HUES64 (cell line): Measurements from ENCODE around the gene NETO2. TPM values are rescaled to one million over a fixed set of nuclear protein-coding genes. Genes with fewer than 3 reads are reported as not detected.
A peak's percentile ranks its signal among the peaks of the same experiment; 100 is the strongest.
"Not testable (repeated sequence)": the region's sequence is repeated elsewhere in the genome, so short reads cannot be mapped to it uniquely, and the experiment has no call there.

Experiments
- H3K27ac ChIP-seq: 2 replicates; pipeline ENCODE4 v1.7.0; 2013; ENCODE audit warnings: low read depth, low read length, inconsistent platforms
- H3K27me3 ChIP-seq: 2 replicates; pipeline ENCODE4 v1.6.1; 2013; ENCODE audit warnings: mild to moderate bottlenecking, low read length; ENCODE audit not compliant: insufficient read depth
- H3K36me3 ChIP-seq: 2 replicates; pipeline ENCODE4 v1.6.1; 2013; ENCODE audit warnings: mild to moderate bottlenecking, low read length; ENCODE audit not compliant: insufficient read depth
- H3K4me1 ChIP-seq: 2 replicates; pipeline ENCODE4 v1.6.1; 2013; ENCODE audit warnings: mild to moderate bottlenecking, low read length, moderate library complexity; ENCODE audit not compliant: insufficient read depth
- H3K4me3 ChIP-seq: 2 replicates; pipeline ENCODE4 v1.5.1; 2013; ENCODE audit warnings: mild to moderate bottlenecking, low read length, moderate library complexity
- H3K9ac ChIP-seq: 2 replicates; pipeline ENCODE4 v1.6.1; 2013; ENCODE audit warnings: mild to moderate bottlenecking, low read depth, low read length
- H3K9me3 ChIP-seq: 2 replicates; pipeline ENCODE4 v1.6.1; 2013; ENCODE audit warnings: low read depth, low read length; ENCODE audit not compliant: insufficient read depth
- WGBS: fragments of 150-250, 120-280 bp; methylation state at CpG from one replicate; pipeline ENCODE4 v1.1.7; 2013; ENCODE audit warnings: missing lambda C conversion rate; 5-methylcytosine and 5-hydroxymethylcytosine counted together
- polyA plus RNA-seq, 2 experiments: library from polyadenylated mRNA; stranded (reverse); fragments of 50-300 nt; gene quantifications; one replicate each; pipeline ENCODE4 v1.2.3, GENCODE V29; 2013

Gene NETO2, protein sequence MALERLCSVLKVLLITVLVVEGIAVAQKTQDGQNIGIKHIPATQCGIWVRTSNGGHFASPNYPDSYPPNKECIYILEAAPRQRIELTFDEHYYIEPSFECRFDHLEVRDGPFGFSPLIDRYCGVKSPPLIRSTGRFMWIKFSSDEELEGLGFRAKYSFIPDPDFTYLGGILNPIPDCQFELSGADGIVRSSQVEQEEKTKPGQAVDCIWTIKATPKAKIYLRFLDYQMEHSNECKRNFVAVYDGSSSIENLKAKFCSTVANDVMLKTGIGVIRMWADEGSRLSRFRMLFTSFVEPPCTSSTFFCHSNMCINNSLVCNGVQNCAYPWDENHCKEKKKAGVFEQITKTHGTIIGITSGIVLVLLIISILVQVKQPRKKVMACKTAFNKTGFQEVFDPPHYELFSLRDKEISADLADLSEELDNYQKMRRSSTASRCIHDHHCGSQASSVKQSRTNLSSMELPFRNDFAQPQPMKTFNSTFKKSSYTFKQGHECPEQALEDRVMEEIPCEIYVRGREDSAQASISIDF
- 26.2 TPM for polyA plus RNA-seq (2013, experiment 1 of 2)
- polyA plus RNA-seq (2013, experiment 2 of 2), result 20.2 TPM

DNA sequence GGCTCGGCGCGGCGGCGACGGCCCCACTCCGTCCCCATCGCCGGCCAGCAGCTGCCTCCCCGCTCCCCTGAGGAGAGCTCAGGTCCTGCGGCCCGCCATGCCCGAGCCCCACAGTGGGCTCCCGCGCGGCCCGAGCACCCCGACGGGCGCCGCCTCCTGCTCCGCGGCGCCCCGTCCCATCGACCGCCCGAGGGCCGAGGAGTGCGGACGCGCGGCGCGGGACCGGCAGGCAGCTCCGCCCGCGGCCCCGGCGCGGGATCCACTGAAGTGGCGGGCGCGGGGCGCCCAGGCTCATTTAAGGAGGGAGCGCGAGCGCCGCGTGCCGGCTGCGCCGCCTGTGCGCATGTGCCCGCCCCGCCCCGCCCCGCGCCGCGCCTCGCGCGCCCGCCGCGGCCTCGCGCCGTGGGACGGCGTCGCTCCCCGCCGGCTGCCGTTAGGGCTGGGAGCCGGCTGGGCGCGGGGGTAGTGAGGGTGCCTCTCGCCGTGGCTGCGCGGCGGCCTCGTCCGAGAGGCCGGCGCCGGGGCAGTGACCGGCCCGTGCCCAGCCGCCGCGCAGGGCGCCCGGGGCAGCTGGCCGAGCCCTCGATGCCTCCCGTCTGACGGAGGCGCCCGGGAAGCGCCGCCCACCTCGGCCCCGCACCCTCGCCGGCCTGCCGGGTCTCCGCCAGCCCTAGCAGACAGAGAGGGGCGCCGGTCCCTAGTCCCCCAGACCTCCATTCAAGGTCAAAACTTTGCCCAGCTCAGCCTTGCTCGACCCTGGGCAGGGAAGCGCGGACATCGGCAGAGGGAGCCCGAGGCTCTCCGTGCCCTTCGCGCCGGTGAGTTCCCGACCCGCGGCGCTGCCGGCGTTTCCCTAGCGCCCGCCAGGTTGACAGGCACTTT, at the start of gene NETO2:
NETO2 (minus strand) TSS at position 269 of the 882 bp plus-strand sequence. CDS start 333 bp downstream, outside the sequence.
- H3K36me3 ChIP-seq, result no peaks in the 10 kb centered on the region
- H3K27ac ChIP-seq, result no peak within 1 kb of the TSS
- H3K27me3 ChIP-seq, result peaks cover 36% of the 10 kb centered on the region
- H3K4me1 ChIP-seq, result peaks cover 22% of the 10 kb centered on the region
- under 1% methylated on average over 130 of the region's 130 CpGs for WGBS
- peak within 1 kb of the TSS; percentile 85 for H3K4me3 ChIP-seq
- H3K9me3 ChIP-seq, result no peaks in the 10 kb centered on the region
- H3K9ac ChIP-seq, result peak within 1 kb of the TSS; percentile 93

DNA sequence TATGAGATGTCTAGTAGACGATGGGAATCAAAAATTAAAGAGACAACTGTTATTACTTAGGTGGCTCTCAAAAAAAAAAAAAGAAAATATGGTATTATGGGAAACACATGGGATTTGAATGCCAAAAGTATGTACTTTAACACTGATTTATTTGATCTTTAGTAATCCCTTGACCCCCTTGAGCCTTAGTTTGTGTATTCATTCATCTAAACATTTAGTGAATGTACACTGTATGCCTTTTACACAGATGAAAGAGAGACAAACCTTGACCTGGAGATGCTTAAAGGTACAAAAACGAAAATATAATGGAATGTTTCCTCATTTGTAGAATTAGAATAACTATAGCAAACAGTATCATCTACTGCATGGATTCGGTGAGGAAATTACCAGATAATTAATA, 38.6 kb upstream of the NETO2 start:
- Histone ChIP-seq H3K36me3 (no peaks in the 10 kb centered on the region), H3K27me3 (no peaks in the 10 kb centered on the region), H3K9ac (no peak overlapping the region), H3K27ac (no peak overlapping the region), H3K4me1 (no peaks in the 10 kb centered on the region), H3K4me3 (no peak overlapping the region), H3K9me3 (peaks cover 5% of the 10 kb centered on the region)
- WGBS, result 100% methylated on average over 2 of the region's 3 CpGs

DNA sequence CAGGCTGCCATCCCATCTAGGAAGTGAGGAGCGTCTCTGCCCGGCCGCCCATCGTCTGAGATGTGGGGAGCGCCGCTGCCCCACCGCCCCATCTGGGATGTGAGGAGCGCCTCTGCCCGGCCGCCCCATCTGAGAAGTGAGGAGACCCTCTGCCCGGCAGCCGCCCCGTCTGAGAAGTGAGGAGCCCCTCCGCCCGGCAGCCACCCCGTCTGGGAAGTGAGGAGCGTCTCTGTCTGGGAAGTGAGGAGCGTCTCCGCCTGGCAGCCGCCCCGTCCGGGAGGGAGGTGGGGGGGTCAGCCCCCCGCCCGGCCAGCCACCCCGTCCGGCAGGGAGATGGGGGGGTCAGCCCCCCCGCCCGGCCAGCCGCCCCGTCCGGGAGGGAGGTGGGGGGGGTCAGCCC, 37.3 kb upstream of the NETO2 start:
- 95% methylated on average over 28 of the region's 31 CpGs for WGBS
- H3K9ac ChIP-seq, H3K27me3 ChIP-seq, H3K27ac ChIP-seq, H3K36me3 ChIP-seq, H3K4me1 ChIP-seq, H3K4me3 ChIP-seq, H3K9me3 ChIP-seq: not testable (repeated sequence)

DNA sequence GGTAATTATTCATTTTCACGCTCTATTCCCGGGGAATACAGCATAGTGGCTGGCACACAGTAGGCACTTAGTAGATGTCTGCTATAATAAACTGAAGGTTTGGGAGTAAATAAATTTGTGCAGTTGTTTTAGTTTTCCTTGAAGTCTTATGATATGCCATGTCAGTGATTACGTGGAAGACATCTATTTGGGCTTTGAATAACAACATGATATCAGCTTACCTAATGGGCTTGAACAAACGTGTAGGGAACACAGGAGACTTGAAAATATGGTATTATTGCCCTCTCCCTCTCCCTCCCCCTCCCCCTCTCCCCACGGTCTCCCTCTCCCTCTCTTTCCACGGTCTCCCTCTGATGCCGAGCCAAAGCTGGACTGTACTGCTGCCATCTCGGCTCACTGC, 36.3 kb upstream of the NETO2 start:
- Histone ChIP-seq H3K36me3 (no peaks in the 10 kb centered on the region), H3K9me3 (peaks cover 5% of the 10 kb centered on the region), H3K9ac (no peak overlapping the region), H3K27ac (no peak overlapping the region), H3K4me3 (no peak overlapping the region), H3K4me1 (no peaks in the 10 kb centered on the region), H3K27me3 (no peaks in the 10 kb centered on the region)
- 94% methylated on average over 8 of the region's 8 CpGs for WGBS

DNA sequence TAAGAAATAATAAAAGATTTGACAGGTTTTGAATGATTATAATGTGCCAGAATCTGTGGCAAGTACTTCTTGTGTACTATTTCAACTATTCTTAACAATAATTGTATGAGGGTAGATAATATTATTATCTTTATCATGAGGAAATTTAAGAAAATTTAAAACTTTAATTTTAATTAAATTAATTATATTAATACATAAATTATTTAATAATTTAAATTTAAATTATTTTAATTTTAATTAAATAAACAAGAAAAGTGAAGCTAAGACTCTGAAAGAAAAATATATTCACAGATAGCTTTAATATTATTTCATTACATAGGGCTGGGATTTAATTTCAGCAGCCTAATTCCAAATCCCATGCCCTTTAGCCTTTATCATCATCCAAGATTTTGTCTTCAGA, 31.4 kb upstream of the NETO2 start:
- Histone ChIP-seq H3K9me3 (no peaks in the 10 kb centered on the region), H3K4me3 (no peak overlapping the region), H3K27me3 (no peaks in the 10 kb centered on the region), H3K4me1 (no peaks in the 10 kb centered on the region), H3K27ac (no peak overlapping the region), H3K9ac (no peak overlapping the region), H3K36me3 (no peaks in the 10 kb centered on the region)

DNA sequence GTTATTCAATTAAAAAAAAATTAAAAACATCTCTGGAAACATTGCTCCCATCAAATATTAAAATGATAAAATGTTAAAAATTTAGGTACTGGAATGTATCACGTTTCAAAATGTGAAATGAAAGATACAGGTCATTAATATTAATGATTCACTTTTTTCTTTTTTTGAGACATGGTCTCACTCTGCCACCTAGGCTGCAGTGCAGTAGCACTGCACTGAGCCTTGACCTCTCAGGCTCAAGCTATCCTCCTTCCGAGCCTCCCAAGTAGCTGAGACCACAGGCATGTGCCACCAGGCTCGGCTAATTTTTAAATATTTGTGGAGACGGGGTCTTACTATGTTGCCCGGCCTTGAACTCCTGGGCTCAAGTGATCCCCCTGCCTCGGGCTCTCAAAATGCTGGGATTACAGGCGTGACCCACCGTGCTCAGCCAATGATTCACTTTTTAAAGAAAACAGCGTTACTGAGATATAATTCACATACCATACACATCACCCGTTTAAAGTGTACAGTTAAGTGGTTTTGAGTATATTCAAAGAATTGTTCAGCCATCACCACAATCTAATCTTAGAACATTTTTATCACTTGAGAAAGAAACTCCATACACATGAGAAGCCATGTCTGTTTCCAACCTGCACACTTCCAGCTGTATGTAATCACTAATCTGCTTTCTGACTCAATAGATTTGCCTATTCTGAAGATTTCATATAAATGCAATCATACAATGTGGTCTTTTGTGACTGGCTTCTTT, 19.1 kb upstream of the NETO2 start:
- peaks cover 21% of the 10 kb centered on the region for H3K4me1 ChIP-seq
- no peak overlapping the region for H3K27ac ChIP-seq
- no peak overlapping the region for H3K9ac ChIP-seq
- no peaks in the 10 kb centered on the region for H3K27me3 ChIP-seq
- H3K9me3 ChIP-seq, result no peaks in the 10 kb centered on the region
- no peak overlapping the region for H3K4me3 ChIP-seq
- 0 out of 2 replicates have a peak, but pooled peaks cover 4% of the 10 kb centered on the region for H3K36me3 ChIP-seq
- WGBS, result 92% methylated on average over 9 of the region's 10 CpGs

DNA sequence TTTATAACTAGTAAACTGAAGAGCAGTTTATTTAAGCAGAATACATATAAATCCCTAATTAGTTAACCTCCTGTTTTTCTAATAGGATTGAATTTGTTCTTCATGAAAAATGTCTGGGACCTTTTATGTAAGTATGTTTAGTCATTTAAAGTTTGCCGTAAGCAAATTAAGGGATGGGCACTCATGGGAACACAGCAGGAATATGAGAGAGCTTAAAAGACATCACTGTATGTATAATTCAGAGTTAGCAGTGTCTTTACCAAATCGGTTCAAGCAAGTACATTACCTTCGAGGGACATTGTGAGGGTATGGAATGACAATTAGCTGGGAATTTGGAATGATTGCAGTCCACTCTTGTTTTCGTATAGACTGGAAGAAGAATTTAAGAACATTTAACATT, 17.7 kb upstream of the NETO2 start:
- H3K27me3 ChIP-seq, result no peaks in the 10 kb centered on the region
- H3K36me3 ChIP-seq, result 0 out of 2 replicates have a peak, but pooled peaks cover 4% of the 10 kb centered on the region
- WGBS, result 92% methylated on average over 3 of the region's 4 CpGs
- no peaks in the 10 kb centered on the region for H3K9me3 ChIP-seq
- no peak overlapping the region for H3K4me3 ChIP-seq
- H3K4me1 ChIP-seq, result peaks cover 9% of the 10 kb centered on the region
- no peak overlapping the region for H3K9ac ChIP-seq
- H3K27ac ChIP-seq, result no peak overlapping the region

DNA sequence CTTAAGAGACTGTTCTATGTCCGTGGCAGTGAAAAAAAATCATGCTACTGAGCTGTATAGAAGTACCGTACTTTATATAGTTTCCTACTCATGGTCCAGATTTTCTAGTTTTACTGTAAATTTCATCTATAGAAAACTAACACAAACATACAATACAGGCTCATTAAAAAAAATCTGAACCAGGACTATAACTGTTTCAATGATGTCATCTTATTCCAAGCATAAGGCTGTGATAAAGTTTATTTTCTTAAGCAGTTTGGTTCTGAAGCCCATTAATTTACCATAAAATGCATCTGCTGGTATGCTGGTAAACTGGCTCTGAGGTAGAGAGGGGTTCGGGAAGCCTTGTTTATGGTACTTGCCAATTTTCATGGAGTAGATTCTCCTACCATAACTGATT, 16.7 kb upstream of the NETO2 start:
- H3K27me3 ChIP-seq, result no peaks in the 10 kb centered on the region
- no peak overlapping the region for H3K27ac ChIP-seq
- H3K4me1 ChIP-seq, result no peaks in the 10 kb centered on the region
- H3K9me3 ChIP-seq, result no peaks in the 10 kb centered on the region
- 95% methylated on average over 3 of the region's 3 CpGs for WGBS
- H3K9ac ChIP-seq, result no peak overlapping the region
- H3K4me3 ChIP-seq, result no peak overlapping the region
- 0 out of 2 replicates have a peak, but pooled peaks cover 4% of the 10 kb centered on the region for H3K36me3 ChIP-seq

DNA sequence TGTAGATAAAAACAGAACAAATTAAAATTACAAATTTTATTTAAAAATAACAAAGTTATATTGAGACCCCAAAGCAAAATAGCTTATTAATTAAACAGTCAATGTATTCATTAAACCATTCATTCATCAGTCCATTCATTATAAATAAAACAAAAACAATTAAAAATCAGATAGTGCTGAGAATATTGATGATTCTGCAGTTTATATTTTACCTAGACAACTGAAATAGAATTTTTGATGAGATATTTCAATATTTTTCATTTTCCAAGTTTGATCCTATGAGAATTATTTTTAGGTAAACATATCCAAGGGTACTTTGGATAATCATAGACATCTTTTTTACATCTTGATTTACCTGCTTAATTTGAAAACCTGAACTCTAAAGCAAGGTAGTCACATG, 15.2 kb upstream of the NETO2 start:
- H3K27ac ChIP-seq, result no peak overlapping the region
- H3K9me3 ChIP-seq, result no peaks in the 10 kb centered on the region
- H3K4me1 ChIP-seq, result no peaks in the 10 kb centered on the region
- no peak overlapping the region for H3K4me3 ChIP-seq
- no peak overlapping the region for H3K9ac ChIP-seq
- no peaks in the 10 kb centered on the region for H3K27me3 ChIP-seq
- H3K36me3 ChIP-seq, result 0 out of 2 replicates have a peak, but pooled peaks cover 4% of the 10 kb centered on the region

DNA sequence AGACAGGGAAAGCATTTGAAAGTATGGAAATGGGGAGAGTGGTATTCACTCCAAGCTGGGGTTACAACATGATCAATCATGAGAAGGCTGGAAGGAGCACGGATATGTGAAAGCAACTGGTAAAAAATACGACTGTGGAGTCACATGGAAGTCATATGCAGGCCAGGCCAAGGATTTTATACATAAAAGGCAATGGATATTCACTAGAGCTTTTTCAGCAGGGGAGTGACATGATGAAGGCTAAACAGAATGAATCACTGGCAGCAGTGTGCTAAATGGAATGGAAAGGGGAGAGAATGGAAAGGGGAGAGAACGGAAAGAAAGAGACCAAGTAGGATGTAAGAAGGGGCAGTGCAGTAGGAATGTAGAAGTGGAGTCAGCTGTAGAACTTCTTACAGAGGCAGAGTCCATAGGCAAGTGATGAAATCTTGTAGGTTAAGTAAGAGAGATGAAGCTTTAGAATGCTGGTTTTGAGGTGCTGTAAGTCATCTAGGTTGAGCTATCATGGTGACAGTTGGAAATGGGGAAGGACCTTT, 13.0 kb upstream of the NETO2 start:
- Histone ChIP-seq H3K9me3 (peaks cover 20% of the 10 kb centered on the region), H3K27me3 (no peaks in the 10 kb centered on the region), H3K4me3 (no peak overlapping the region), H3K27ac (no peak overlapping the region), H3K36me3 (peaks cover 21% of the 10 kb centered on the region), H3K9ac (no peak overlapping the region), H3K4me1 (no peaks in the 10 kb centered on the region)
- WGBS, result 91% methylated on average over 3 of the region's 3 CpGs
